ENCODE measurements around the gene RPS29. TPM values are rescaled to one million over a fixed set of nuclear protein-coding genes. Genes with fewer than 3 reads are reported as not detected.
A peak's percentile ranks its signal among the peaks of the same experiment; 100 is the strongest.

The RPS29 gene
- total RNA-seq, 2 experiments from 2014 or later: 3,356 to 3,996 TPM

DNA sequence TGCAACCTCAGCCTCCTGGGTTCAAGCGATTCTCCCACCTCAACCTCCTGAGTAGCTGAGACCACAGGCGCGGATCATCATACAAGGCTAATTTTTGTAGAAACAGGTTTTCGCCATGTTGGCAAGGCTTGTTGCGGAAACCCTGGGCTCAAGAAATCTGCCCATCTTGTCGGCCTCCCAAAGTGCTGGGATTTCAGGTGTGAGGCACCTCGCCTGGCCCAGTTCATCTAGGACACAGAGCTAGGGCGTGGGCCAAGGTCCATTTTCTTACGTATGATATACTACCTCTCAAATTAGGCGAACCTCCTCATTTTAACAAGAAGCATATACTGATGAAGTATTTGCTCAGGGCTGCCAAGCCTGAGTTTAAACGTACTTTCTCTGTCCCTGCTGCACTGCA is 2.1 kb downstream of the RPS29 start:
- TF ChIP-seq, protein P1, sequence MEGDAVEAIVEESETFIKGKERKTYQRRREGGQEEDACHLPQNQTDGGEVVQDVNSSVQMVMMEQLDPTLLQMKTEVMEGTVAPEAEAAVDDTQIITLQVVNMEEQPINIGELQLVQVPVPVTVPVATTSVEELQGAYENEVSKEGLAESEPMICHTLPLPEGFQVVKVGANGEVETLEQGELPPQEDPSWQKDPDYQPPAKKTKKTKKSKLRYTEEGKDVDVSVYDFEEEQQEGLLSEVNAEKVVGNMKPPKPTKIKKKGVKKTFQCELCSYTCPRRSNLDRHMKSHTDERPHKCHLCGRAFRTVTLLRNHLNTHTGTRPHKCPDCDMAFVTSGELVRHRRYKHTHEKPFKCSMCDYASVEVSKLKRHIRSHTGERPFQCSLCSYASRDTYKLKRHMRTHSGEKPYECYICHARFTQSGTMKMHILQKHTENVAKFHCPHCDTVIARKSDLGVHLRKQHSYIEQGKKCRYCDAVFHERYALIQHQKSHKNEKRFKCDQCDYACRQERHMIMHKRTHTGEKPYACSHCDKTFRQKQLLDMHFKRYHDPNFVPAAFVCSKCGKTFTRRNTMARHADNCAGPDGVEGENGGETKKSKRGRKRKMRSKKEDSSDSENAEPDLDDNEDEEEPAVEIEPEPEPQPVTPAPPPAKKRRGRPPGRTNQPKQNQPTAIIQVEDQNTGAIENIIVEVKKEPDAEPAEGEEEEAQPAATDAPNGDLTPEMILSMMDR (IDR thresholded peaks at IDR 0.05): no peak
- Mint-ChIP-seq H3K4me1 (ENCODE audit: low read depth) (peaks cover 68% of the 10 kb centered on the region), H3K27me3 (peaks cover 10% of the 10 kb centered on the region), H3K27ac (peak overlapping the region; percentile 99), H3K36me3 (ENCODE audit: low read depth) (peaks cover 75% of the 10 kb centered on the region), H3K9me3 (no peaks in the 10 kb centered on the region), H3K4me3 (peak overlapping the region; percentile 90)
- intact Hi-C loops (cut with DNase I, micrococcal nuclease): loop anchor here in 1 of 2 experiments (2.0 to 10.0 kb wide), 2 partner anchors 35 to 731 kb away; partner anchors contain the start of genes DMAC2L and L2HGDH
- DNase-seq: peak in 1 of 14 experiments; percentile 20
- Histone ChIP-seq H3K9me3 (ENCODE audit: control insufficient read depth in 1 of 2, insufficient read depth in 1 of 2, low read length in 2 of 2) (no peaks in the 10 kb centered on the region), H3K36me3 (ENCODE audit: insufficient read depth, low read length) (peaks cover 38% of the 10 kb centered on the region), H3K27ac (ENCODE audit: low read depth in 1 of 2, low read length in 2 of 2) (peak overlapping the region in 1 of 2 donors; percentile 29), H3K4me1 (ENCODE audit: insufficient read depth, low read length) (peaks cover 38% of the 10 kb centered on the region), H3K4me3 (ENCODE audit: low read length) (peak overlapping the region; percentile 89), H3K27me3 (ENCODE audit: control insufficient read depth in 1 of 2, insufficient read depth in 2 of 2, low read length in 2 of 2) (no peaks in the 10 kb centered on the region)
- ChIA-PET POLR2A (interaction anchor here (3.8 to 6.3 kb wide), 4 partner anchors 14 to 184 kb away, joined by 65 to 180 read pairs (median 111); partner anchors contain the start of genes DNAAF2, KLHDC2, LRR1 and MGAT2), CTCF (interaction anchor here (1.7 to 5.0 kb wide), 2 partner anchors 49 to 122 kb away, joined by 6 to 48 read pairs; partner anchors contain the start of gene DNAAF2)
- no peak for ATAC-seq (ENCODE audit: poor library complexity)

DNA sequence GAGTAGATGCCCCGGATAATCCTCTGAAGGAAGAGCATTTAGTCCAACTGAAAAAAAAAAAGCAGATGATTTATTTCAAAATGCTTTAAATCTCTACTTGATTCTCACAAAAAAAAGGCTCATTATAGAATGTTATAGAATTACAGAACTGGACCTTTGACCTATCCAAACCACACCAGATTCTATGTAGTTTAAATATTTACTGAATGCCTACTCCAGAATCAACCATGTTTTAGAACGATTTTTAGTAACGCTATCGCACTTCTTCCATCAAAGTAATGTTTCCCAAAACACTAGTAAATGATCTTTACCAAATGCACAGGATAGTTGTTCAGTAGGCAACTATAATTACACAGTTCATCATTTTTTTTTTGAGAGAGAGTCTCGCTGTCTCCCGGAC is 2.6 kb downstream of the RPS29 start:
- H3K27me3 Mint-ChIP-seq: peaks cover 10% of the 10 kb centered on the region
- no peak for ATAC-seq (ENCODE audit: poor library complexity)
- TF ChIP-seq, protein P1 (IDR thresholded peaks at IDR 0.05): no peak
- no peaks in the 10 kb centered on the region for H3K9me3 ChIP-seq (ENCODE audit: control insufficient read depth in 1 of 2, insufficient read depth in 1 of 2, low read length in 2 of 2)
- H3K27me3 ChIP-seq (ENCODE audit: control insufficient read depth in 1 of 2, insufficient read depth in 2 of 2, low read length in 2 of 2): no peaks in the 10 kb centered on the region
- peak overlapping the region; percentile 90 for H3K4me3 Mint-ChIP-seq
- peaks cover 75% of the 10 kb centered on the region for H3K36me3 Mint-ChIP-seq (ENCODE audit: low read depth)
- DNase-seq: no peak
- H3K36me3 ChIP-seq (ENCODE audit: insufficient read depth, low read length): peaks cover 38% of the 10 kb centered on the region
- peaks cover 72% of the 10 kb centered on the region for H3K4me1 Mint-ChIP-seq (ENCODE audit: low read depth)
- peak overlapping the region; percentile 99 for H3K27ac Mint-ChIP-seq
- H3K9me3 Mint-ChIP-seq: no peaks in the 10 kb centered on the region
- POLR2A ChIA-PET: interaction anchor here (0.7 to 6.3 kb wide), 5 partner anchors 10 to 184 kb away, joined by 3 to 81 read pairs (median 3); partner anchors contain the start of genes DNAAF2, KLHDC2, MGAT2 and POLE2
- H3K27ac ChIP-seq (ENCODE audit: low read depth in 1 of 2, low read length in 2 of 2): no peak overlapping the region
- peak overlapping the region; percentile 89 for H3K4me3 ChIP-seq (ENCODE audit: low read length)
- CTCF ChIA-PET: no interaction called here
- peaks cover 38% of the 10 kb centered on the region for H3K4me1 ChIP-seq (ENCODE audit: insufficient read depth, low read length)
- intact Hi-C loops (cut with DNase I, micrococcal nuclease): loop anchor here in 1 of 2 experiments (2.0 to 10.0 kb wide), 2 partner anchors 35 to 731 kb away; partner anchors contain the start of genes DMAC2L and L2HGDH

DNA sequence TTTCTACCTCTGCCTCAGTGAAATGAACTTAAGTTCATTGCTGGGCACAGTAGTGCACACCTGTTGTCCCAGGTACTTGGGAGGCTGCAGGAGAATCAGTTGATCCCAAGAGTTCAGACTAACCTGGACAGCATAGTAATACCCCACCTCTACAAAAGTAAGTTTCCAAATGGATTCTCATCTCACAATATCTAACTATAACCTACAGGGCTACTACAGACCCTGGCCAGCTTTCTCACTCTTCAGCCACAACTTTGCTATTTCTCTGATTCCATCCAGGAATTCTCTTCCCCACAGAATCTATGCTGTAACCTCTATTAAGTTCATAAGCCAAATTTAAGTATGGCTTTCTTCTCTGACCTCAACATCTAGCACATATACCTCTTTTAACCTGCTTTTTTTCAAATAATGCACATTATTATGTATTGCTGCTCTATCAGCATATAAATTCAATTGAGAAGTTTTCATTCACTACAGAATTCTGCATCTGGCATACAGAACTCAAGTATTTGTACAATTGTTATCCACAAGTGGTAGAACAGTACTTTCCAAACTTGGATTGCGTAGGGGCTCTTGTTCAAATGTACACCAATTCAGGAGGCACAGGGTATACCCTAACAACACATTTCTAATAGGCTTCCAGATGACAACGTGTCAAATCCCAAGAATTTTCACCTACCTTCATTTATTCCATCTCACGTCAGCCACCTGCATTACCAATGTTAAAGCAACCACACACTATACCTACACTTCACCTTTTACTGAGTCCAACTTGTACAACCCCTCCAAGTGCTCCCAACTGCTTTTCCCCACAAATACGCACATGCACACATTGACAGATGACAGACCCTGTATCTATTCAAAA is 3.8 kb downstream of the RPS29 start:
- intact Hi-C loops (cut with DNase I, micrococcal nuclease): loop anchor here in 1 of 2 experiments (10.0 kb wide), 1 partner anchor 732 kb away; the partner anchor contains the start of genes DMAC2L and L2HGDH
- peaks cover 83% of the 10 kb centered on the region for H3K36me3 Mint-ChIP-seq (ENCODE audit: low read depth)
- ATAC-seq (ENCODE audit: poor library complexity) (no peak), DNase-seq (no peak)
- H3K4me1 Mint-ChIP-seq (ENCODE audit: low read depth): peaks cover 79% of the 10 kb centered on the region
- H3K27me3 Mint-ChIP-seq: peaks cover 10% of the 10 kb centered on the region
- Histone ChIP-seq H3K27ac (ENCODE audit: low read depth in 1 of 2, low read length in 2 of 2) (no peak overlapping the region), H3K4me3 (ENCODE audit: low read length) (no peak overlapping the region), H3K9me3 (ENCODE audit: control insufficient read depth in 1 of 2, insufficient read depth in 1 of 2, low read length in 2 of 2) (no peaks in the 10 kb centered on the region), H3K4me1 (ENCODE audit: insufficient read depth, low read length) (peaks cover 38% of the 10 kb centered on the region), H3K27me3 (ENCODE audit: control insufficient read depth in 1 of 2, insufficient read depth in 2 of 2, low read length in 2 of 2) (no peaks in the 10 kb centered on the region), H3K36me3 (ENCODE audit: insufficient read depth, low read length) (peaks cover 43% of the 10 kb centered on the region)
- peak overlapping the region; percentile 27 for H3K4me3 Mint-ChIP-seq
- TF ChIP-seq, protein P1 (IDR thresholded peaks at IDR 0.05): no peak
- peak overlapping the region; percentile 99 for H3K27ac Mint-ChIP-seq
- H3K9me3 Mint-ChIP-seq: no peaks in the 10 kb centered on the region
- ChIA-PET POLR2A (interaction anchor here (0.6 to 6.3 kb wide), 3 partner anchors 52 to 557 kb away, joined by 3 to 81 read pairs (median 3); partner anchors contain the start of genes DNAAF2 and KLHDC2), CTCF (interaction anchor here (0.6 kb wide), 1 partner anchor 279 kb away, joined by 3 read pairs; no protein-coding TSS in a partner anchor)

All from CD4-positive, alpha-beta T cell (primary cell).